Esophagus squamous epithelium (tissue), 5 donors: ENCODE results near the gene GDF3. TPM values are rescaled to one million over a fixed set of nuclear protein-coding genes. Genes with fewer than 3 reads are reported as not detected.
"Not testable (repeated sequence)": the region's sequence is repeated elsewhere in the genome, so short reads cannot be mapped to it uniquely, and the experiment has no call there.

Experiments used
- DNase-seq: peaks from one replicate; lab custom pipeline; 2025; lab: John Stamatoyannopoulos, UW
- H3K27ac ChIP-seq, 4 donors: fragments of 200-600 bp; sonication (generic); one replicate each; pipeline ENCODE4 v1.5.1; 2016 to 2019; ENCODE audit warnings: mild to moderate bottlenecking in 1 of 4
- H3K27me3 ChIP-seq, 4 donors: fragments of 200-600 bp; sonication (generic); 1 replicate in 3 of 4; 2 replicates in 1 of 4; pipeline versions ENCODE4 v1.5.1 to v1.6.0; 2017 to 2021; ENCODE audit warnings: antibody characterized with exemption in 1 of 4
- H3K36me3 ChIP-seq, 3 donors: fragments of 200-600 bp; sonication (generic); one replicate each; pipeline ENCODE4 v1.5.1; 2016 to 2019
- H3K4me1 ChIP-seq, 3 donors: fragments of 200-600 bp; sonication (generic); one replicate each; pipeline ENCODE4 v1.5.1; 2017 to 2019
- H3K4me3 ChIP-seq, 4 donors: fragments of 200-600 bp; sonication (generic); 1 replicate in 3 of 4; 2 replicates in 1 of 4; pipeline ENCODE4 v1.5.1; 2016 to 2019; ENCODE audit warnings: mild to moderate bottlenecking in 2 of 4, moderate library complexity in 1 of 4
- H3K9me3 ChIP-seq, 3 donors: fragments of 200-600 bp; sonication (generic); one replicate each; pipeline ENCODE4 v1.5.1; 2016 to 2019
- POLR2A ChIP-seq, 4 donors: fragments of 450-650 bp; IDR thresholded peaks; one replicate each; pipeline ENCODE4 v1.6.1; 2017; ENCODE audit warnings: antibody characterized with exemption in 4 of 4, mild to moderate bottlenecking in 4 of 4, moderate library complexity in 3 of 4
- WGBS, 2 donors: methylation state at CpG; one replicate each; pipeline ENCODE4 v1.1.5; 2018; 5-methylcytosine and 5-hydroxymethylcytosine counted together
- intact Hi-C: fragments of 100-400 bp; cut with DNase I; formaldehyde crosslinking; loops from one replicate; pipeline ENCODE4 v1.15.0; 2022
- total RNA-seq, 4 donors: library from RNA; depleted of rRNA; stranded (reverse); fragments of >200 nt; gene quantifications; one replicate each; pipeline ENCODE4 v1.1.0, GENCODE V29; 2016
- TF ChIP-seq, protein P1 (sequence below), 6 experiments: fragments of 450-650 bp in 4 of 6; fragments of 200-600 bp in 2 of 6; sonication (generic) in 2 of 6; IDR thresholded peaks; one replicate each; pipeline ENCODE4 v1.5.1; 2016 to 2019; ENCODE audit warnings: antibody characterized with exemption in 6 of 6, mild to moderate bottlenecking in 4 of 6, moderate library complexity in 4 of 6
- donor health status: DM: yes; HTN: yes; CAD: no.

The GDF3 gene
- total RNA-seq, 4 donors from 2014 or later, result not detected

- H3K9me3 ChIP-seq, result no peaks in the 10 kb centered on the region
- no peaks in the 10 kb centered on the region for H3K27me3 ChIP-seq
- no peak overlapping the region for H3K27ac ChIP-seq
- WGBS, 2 donors, result 67 to 74% methylated on average over 2 of the region's 2 CpGs
- no peak for DNase-seq
- no peak overlapping the region for H3K4me3 ChIP-seq
- intact Hi-C loops, result no loop called here
- H3K36me3 ChIP-seq, result no peaks in the 10 kb centered on the region
- no peak for TF ChIP-seq POLR2A (IDR thresholded peaks at IDR 0.05)
- TF ChIP-seq, protein P1, sequence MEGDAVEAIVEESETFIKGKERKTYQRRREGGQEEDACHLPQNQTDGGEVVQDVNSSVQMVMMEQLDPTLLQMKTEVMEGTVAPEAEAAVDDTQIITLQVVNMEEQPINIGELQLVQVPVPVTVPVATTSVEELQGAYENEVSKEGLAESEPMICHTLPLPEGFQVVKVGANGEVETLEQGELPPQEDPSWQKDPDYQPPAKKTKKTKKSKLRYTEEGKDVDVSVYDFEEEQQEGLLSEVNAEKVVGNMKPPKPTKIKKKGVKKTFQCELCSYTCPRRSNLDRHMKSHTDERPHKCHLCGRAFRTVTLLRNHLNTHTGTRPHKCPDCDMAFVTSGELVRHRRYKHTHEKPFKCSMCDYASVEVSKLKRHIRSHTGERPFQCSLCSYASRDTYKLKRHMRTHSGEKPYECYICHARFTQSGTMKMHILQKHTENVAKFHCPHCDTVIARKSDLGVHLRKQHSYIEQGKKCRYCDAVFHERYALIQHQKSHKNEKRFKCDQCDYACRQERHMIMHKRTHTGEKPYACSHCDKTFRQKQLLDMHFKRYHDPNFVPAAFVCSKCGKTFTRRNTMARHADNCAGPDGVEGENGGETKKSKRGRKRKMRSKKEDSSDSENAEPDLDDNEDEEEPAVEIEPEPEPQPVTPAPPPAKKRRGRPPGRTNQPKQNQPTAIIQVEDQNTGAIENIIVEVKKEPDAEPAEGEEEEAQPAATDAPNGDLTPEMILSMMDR (IDR thresholded peaks at IDR 0.05), result no peak
- H3K4me1 ChIP-seq, result no peaks in the 10 kb centered on the region
These were observed 14.0 kb downstream of the GDF3 start for GRCh38 chr12:7681535-7681934.

GRCh38 chr12:7679251-7680045 is 16.1 kb downstream of the GDF3 start:
- DNase-seq, result no peak
- intact Hi-C loops, result no loop called here

GRCh38 chr12:7678744-7679143 is 16.8 kb downstream of the GDF3 start:
- Histone ChIP-seq H3K4me3 (no peak overlapping the region), H3K27ac (no peak overlapping the region), H3K36me3 (no peaks in the 10 kb centered on the region), H3K27me3 (no peaks in the 10 kb centered on the region), H3K9me3 (no peaks in the 10 kb centered on the region), H3K4me1 (no peaks in the 10 kb centered on the region)
- DNase-seq, result no peak
- intact Hi-C loops, result no loop called here
- no peak for TF ChIP-seq POLR2A (IDR thresholded peaks at IDR 0.05)
- TF ChIP-seq, protein P1 (IDR thresholded peaks at IDR 0.05), result no peak
- 42 to 55% methylated on average over 3 to 5 of the region's 8 CpGs for WGBS, 2 donors

More at GRCh38 chr12:7679251-7680045, 16.1 kb downstream of the GDF3 start:
- Histone ChIP-seq H3K27ac (no peak overlapping the region), H3K27me3 (no peaks in the 10 kb centered on the region), H3K36me3 (no peaks in the 10 kb centered on the region), H3K4me1 (no peaks in the 10 kb centered on the region), H3K4me3 (no peak overlapping the region), H3K9me3 (no peaks in the 10 kb centered on the region)
- WGBS, 2 donors, result 46 to 47% methylated on average over 9 of the region's 9 CpGs
- TF ChIP-seq, protein P1 (IDR thresholded peaks at IDR 0.05), result no peak
- TF ChIP-seq POLR2A (IDR thresholded peaks at IDR 0.05), result no peak

DNA sequence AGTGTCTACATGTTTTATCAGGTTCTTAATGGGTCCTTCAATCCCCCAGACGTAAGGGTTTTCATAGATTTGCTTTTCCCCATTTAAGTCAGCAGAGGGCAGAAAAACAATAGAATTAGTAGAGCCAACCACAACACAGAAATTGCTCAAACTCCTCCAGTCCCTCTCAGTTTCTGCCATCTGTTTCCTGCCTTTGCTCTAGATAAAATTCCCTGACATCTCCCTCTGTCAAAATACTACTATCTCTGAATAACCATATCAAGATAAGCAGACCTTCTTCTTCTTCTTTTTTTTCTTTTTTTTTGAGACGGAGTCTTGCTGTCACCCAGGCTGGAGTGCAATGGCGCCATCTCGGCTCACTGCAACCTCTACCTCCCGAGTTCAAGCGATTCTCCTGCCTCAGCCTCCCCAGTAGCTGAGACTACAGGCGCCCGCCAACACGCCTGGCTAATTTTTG is 18.1 kb downstream of the GDF3 start:
- H3K9me3 ChIP-seq, intact Hi-C loops, H3K27me3 ChIP-seq, H3K36me3 ChIP-seq, DNase-seq, H3K27ac ChIP-seq, H3K4me3 ChIP-seq, H3K4me1 ChIP-seq: not testable (repeated sequence)
- WGBS, 2 donors, result 49 to 53% methylated on average over 9 of the region's 9 CpGs
- TF ChIP-seq, protein P1 (IDR thresholded peaks at IDR 0.05), result peak in 4 of 6 experiments; percentile 6 to 37 (median 22)

DNA sequence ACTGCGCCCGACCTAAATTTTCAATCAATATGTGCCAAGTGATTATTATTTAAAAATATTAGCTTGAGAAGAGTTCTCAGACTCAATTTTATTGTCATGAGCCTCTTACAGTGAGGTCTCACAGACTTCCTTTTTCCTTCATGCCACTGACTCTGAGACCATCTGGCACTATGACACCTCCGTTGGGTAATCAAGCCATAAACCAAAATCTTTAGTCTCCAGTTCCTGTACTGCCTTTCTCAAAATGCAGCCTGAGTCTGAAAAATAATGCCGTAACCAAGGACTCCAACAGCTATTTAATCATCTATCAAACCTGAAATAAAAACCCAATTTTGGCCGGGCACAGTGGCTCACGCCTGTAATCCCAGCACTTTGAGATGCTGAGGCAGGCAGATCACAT is 20.1 kb downstream of the GDF3 start:
- H3K27ac ChIP-seq, H3K4me1 ChIP-seq, intact Hi-C loops, H3K4me3 ChIP-seq, H3K36me3 ChIP-seq, H3K27me3 ChIP-seq, H3K9me3 ChIP-seq, DNase-seq: not testable (repeated sequence)
- 53 to 67% methylated on average over 6 of the region's 6 CpGs for WGBS, 2 donors
